HG03558 (cell line): ENCODE results near the gene ZNF181.
A peak's percentile ranks its signal among the peaks of the same experiment; 100 is the strongest.

Experiments
- ATAC-seq: cut with Tn5 transposase; IDR thresholded peaks from one replicate; pipeline ENCODE4 v1.9.1; 2021; ENCODE audit warnings: moderate number of reproducible peaks; ENCODE audit not compliant: unreplicated experiment; ENCODE audit errors: extremely low read depth

ZNF181 gene

DNA sequence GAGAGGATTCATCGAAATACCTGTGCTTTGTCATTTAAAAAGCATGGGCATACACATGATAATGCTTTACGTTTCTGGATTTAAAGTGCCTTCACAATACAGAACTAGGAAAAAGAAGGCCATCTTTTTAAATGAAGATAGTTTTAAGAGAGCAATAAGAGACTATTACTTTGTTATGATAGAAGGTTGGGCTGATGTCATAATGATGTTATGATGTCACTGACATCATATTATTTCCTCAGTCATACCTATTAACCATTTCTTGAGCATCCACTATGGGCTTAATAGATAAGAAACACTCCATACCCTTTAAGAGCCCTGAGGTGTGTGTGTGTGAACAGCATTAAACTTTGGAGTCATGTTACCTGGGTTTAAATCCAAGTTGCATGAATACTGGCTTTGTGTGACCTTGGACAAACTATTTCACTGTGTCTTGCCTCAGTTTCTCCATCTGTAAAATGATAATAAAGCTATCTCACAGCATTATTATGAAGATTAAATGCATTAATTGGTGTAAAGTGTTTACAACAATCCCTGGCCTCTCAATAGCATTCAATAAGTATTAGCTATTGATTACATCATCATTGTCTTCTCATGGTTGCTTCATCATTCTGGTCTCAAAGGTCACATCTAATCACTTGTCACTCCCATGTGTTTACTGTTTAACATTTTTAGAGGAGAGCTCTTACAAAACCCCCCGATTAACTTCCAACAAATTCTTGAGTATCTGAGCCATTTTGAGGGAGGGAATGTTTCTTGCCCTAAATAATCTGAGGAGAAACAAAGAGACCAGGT is 11.1 kb downstream of the ZNF181 start:
- no peak for ATAC-seq

DNA sequence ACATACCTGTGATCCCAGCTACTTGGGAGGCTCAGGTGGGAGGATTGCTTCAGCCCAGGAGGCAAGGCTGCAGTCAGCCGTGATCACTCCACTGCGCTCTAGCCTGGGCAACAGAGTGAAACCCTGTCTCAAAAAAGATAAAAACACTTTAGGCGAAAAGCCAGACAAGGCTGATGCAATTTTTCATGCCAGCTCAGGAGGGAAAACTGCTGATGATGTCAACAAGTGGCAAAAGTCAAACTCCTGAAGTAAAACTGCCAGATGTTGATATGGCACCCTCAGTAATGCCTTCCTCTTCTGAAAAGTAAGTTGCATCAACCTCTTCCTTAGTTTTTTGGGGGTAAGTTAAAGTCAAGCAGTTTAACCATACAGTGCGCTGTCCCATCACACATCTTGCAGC is 23.4 kb downstream of the ZNF181 start:
- no peak for ATAC-seq

DNA sequence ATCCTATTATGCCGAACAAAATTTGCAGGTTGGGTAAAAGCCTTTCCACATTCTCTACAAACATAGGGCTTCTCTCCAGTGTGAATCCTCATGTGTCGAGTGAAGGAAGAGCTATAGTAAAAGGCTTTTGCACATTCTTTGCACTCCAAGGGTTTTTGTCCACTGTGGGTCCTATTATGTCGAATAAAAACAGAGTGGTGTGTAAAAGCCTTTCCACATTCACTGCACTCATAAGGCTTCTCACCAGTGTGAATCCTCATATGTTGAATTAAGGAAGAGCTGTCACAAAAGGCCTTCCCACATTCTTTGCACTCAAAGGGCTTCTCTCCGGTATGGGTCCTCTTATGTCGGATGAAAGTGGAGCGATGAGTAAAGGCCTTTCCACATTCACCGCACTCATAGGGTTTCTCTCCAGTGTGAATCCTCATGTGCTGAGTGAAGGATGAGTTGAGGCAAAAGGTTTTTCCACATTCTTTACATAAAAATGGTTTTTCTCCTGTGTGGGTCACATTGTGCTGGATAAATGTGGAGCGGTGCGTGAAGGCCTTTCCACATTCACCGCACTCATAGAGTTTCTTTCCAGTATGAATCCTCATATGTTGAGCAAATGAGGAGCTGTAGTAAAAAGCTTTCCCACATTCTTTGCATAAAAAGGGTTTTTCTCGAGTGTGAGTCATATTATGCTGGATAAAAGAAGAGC is 25.3 kb downstream of the ZNF181 start:
- no peak for ATAC-seq

DNA sequence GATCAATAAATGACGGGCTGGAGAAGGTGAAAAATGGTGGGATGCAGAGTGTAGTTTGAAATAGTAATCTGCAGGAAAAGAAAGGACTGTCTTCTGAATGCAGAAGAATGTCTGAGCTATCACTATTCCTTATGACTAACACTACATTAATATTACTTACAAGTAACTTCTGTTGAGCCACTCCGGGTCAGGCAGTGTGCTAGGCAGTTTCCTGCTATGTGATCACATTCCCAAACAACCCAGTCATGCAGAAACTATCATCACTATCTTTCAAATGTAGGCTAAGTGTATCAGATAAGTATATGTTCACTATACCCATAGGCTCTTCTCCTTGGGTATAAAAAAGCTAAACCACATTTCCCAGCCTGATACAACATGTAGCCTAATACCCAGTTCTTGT is 32.3 kb downstream of the ZNF181 start:
- no peak for ATAC-seq

DNA sequence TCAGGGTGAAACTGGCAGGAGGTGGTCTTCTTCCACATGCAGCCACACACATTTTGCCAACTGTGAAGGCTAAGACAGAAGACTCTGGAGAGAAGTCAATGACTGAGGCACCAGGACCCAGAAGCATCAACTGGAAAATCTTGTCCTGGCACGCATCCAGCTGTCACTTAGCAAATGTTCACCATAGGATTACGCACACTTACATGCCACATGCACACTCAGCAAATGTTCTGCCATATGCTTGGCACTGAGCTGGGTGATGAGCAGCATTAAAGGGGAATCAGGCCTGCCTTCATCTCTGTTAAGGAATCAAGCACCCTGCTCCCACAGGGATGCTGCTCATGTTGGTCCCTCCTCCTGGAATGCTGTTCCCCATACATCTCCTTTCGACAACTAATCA is 33.9 kb downstream of the ZNF181 start:
- no peak for ATAC-seq

DNA sequence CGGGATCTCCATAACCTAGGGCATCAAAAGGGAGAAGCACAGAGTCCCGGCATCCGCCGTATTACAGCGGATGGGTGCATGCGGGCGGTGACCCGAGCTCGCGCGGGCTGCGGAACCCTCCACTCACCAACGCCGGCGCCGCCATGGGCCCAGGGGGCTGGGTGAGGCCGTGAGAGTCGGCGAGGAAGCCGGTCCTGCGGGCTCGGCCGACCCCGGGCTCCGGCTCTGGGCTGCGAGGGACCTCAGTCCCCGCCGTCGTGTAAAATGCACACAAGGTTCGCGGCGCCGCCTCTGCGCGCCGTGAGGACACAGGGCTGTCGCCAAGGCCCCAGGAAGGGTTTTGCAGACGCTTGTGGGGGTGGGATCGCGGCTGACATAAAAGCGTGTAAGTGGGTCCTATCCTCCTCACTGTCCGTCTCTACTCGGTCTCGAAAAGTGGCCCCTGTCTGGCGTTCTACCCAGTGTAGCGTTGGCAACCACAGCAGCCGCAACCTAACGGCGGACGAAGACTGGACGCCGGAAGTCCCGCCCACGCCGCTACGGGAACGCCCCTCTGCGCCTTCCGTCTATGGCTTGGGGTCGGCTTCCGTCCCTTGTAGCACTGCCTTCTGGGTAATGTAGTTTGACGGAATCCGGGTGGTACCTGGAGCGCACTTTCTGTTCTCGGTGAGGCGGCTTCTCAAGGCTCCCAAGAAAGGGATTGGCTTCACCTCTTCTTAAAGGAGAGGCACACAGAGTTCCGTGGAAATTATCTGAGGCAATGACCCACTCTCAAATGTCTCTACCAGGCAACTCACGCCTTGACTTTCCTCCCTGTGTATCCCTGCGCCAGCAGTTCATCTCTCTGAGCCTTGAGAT is 38.9 kb downstream of the ZNF181 start, which contains the start of gene ZNF599:
Gene ZNF599, minus strand, starts transcription at position 519 of the 858 bp plus-strand sequence. Its CDS starts 374 bp downstream, at position 145.
- ATAC-seq: peak; percentile 86

DNA sequence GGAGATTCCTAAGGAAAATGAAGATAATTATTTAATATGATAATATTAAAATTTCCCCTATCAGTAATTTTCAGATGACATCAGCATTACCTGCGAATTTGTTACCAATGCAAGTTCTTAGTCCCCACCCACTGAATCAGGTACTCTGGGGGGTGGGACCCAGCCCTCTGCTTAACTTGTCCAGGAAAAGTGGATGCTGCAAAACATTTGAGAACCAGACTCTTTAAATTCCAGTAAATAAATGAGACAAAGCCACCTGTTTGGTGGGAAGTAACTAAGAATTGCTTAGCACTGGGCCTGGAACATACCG is 39.5 kb downstream of the ZNF181 start:
- no peak for ATAC-seq

DNA sequence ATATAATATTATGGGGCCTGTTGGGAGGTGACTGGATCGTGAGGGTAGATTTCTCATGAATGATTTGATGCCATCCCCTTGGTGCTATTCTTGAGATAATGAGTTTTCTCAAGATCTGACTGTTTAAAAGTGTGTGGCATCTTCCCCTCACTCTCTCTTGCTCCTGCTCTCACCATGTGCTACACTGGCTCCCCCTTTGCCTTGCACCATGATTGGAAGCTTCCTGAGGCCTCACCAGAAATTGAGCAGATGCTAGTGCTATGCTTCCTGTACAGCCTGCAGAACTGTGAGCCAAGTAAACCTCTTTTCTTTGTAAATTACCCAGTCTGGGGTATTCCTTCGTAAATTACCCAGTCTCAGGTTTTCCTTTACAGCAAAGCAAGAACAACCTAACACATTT is 40.8 kb downstream of the ZNF181 start:
- no peak for ATAC-seq

DNA sequence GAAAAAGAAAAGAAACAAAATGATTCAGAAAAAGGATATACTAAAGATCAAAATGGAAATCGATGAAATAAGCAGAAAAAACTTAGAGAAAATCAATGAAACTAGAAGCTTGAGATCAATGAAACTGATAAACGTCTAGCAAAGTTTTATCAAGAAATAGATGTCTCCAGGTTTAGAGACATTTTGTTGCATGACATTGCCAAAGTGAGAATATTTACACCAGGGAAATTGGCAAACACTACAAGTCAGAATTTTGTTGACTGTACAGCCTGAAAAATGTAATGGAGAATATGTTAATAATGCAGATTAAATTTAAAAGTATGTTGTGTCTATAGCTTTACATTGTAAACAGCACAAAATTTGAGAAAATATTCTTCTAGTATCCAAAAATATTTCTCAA is 44.3 kb downstream of the ZNF181 start:
- no peak for ATAC-seq

DNA sequence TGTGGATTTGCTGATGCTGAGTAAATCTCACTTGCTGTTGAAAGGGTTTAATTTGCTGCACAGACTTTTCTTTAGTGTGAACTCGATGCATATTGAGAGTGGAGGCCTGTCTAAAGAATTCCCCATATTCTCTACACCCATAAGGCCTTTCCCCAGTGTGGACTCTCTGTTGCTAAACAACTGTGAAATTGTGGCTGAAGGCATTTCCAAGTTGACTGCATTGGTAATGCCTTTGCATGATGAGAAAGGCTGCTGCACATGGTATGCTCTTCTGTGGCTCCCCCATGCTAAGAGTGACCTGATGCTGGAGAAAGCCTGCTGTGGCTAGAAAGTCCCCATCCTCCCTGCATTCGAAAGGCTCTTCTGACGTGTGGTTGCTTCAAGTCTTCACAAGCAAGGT is 45.6 kb downstream of the ZNF181 start:
- no peak for ATAC-seq

DNA sequence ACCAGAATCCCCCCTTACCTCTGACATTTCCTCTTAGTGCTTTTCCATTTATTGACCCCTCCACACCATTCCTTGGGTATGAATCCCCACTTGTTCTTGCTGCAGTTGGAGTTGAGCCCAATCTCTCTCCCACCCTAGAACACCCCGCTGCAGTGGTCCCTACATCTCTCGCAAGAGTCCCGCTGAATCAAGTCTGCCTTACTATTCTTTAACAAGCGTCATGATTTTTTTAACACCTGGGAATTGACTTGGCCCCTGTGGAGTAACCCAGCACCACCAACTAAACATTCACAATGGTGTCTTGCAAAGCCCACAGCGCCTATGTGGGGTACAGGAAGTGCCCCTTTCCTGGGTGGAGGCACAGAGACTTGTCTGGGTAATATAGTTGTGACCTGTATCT is 52.2 kb downstream of the ZNF181 start:
- ATAC-seq: no peak

DNA sequence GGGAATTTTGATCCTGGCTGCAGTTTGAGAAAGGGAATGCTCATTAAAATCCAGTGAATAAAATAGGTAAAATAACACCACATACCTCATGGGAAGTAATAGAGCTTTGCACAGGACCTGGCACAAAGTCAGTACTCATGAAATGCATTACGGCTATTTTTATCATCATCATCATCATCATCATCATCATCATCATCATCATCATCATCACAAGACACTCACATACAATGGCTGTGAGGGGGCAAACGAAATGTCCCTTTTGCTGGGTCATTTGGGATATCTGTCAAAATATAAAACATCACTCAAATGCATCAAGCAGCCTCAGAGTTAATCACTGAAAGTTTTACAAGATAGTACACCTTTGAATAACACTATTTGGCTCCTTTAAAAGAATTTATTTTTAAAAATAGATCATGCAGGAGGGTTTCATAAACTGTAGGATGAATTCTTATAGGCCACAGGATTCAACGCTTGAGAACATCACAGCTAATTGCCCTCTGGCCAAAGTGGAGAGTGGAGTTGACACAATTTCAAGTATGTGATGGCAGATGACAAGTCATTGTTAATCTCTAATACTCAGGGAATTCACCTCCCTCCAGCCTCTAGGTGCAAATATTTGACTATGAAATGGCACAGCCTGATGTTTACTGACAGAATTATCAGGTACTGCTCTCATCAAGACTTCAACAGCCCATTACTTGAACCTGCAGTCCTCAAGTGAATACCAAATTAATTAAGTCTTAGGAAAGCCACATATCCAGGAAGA is 53.2 kb downstream of the ZNF181 start:
- ATAC-seq: no peak

DNA sequence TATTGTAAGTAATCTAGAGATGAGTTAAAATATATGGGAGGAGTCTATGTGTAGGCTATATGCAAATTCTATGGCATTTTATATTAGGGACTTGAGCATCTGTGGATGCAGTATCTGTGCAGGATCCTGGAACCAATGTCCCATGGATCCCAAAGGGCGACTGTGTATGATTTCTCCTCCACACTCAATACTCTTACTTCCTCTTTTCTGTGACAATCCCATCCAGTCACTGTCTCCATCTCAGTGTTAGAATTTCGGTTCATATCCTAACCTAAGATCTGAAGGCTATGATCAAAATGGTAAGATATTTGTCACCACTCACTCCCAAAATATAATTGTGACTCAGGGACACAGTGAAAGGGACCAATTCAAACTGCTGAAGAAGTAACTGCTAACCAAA is 54.0 kb downstream of the ZNF181 start:
- no peak for ATAC-seq

DNA sequence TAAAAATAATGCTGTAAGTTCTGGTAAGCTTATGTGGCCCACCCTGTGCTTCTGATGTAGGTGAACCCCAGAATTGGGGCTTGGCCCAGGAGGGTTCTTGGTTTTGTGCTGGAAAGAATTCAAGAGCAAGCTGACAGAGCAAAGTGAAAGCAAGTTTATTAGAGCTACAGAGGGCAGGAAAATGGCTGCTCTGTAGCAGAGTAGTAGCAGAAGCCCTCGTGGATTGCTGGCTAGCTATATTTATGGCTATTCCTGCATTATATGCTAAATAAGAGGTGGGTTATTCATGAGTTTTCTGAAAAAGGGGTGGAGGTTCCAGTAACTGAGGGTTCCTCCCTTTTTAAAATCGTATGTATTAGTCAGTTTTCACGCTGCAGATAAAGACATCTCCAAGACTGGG is 59.5 kb downstream of the ZNF181 start:
- ATAC-seq: no peak

DNA sequence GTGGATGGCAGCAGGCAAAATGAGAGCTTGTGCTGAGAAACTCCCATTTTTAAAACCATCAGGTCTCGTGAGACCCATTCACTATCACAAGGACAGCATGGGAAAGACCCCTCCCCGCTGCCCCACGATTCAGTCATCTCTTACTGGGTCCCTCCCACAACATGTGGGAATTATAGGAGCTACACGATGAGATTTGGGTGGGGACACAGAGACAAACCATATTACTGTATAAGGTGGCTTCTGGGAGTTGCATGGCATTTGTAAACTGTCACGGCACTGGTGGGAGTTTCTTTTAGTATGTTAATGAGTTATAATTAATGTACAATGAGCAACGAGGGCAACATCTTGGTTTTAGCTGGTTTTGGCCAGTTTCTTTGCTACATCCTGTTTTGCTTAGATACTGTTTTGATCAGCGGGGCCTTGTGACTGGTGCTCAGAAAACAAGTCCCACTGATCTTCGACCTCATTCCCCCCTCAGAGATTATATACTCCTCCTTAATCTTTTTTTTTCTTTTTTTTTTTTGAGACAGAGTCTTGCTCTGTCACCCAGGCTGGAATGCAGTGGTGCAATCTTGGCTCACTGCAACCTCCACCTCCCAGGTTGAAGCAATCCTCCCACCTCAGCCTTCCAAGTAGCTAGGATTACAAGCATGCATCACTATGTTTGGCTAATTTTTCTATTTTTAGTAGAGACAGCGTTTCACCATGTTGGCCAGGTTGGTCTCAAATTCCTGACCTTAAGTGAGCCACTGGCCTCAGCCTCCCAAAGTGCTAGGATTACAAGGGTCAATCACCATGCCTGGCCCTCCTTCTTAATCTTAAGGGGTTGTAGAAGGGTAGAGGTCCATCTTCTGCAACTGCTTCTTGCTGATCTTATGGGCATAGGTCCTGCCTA is 60.3 kb downstream of the ZNF181 start:
- ATAC-seq: no peak
